ENCODE measurements around the gene ATP4A.
A peak's percentile ranks its signal among the peaks of the same experiment; 100 is the strongest.
"Not testable (repeated sequence)": the region's sequence is repeated elsewhere in the genome, so short reads cannot be mapped to it uniquely, and the experiment has no call there.

Gene ATP4A

GRCh38 chr19:35607661-35608060 is 44.2 kb upstream of the ATP4A start:
- no peak for DNase-seq (ENCODE audit: low read depth)
- no peak for TF ChIP-seq POLR2A (IDR thresholded peaks at IDR 0.05; ENCODE audit: extremely low read depth, insufficient read length)
- TF ChIP-seq MYC (IDR thresholded peaks at IDR 0.05; ENCODE audit: low read depth, low read length) = no peak
- no peak for TF ChIP-seq MAX (IDR thresholded peaks at IDR 0.05; ENCODE audit: low read depth, low read length)
- H3K4me3 ChIP-seq (ENCODE audit: low read depth, low read length) = no peak overlapping the region

GRCh38 chr19:35607170-35607569 is 43.7 kb upstream of the ATP4A start:
- not testable (repeated sequence) for DNase-seq (ENCODE audit: low read depth); H3K4me3 ChIP-seq (ENCODE audit: low read depth, low read length)

GRCh38 chr19:35604436-35604835 is 41.0 kb upstream of the ATP4A start:
- not testable (repeated sequence) for H3K4me3 ChIP-seq (ENCODE audit: low read depth, low read length); DNase-seq (ENCODE audit: low read depth)

- TF ChIP-seq MYC (IDR thresholded peaks at IDR 0.05; ENCODE audit: low read depth, low read length) = no peak
- TF ChIP-seq MAX (IDR thresholded peaks at IDR 0.05; ENCODE audit: low read depth, low read length) = no peak
- no peak for TF ChIP-seq POLR2A (IDR thresholded peaks at IDR 0.05; ENCODE audit: extremely low read depth, insufficient read length)
- TF ChIP-seq, protein P1, sequence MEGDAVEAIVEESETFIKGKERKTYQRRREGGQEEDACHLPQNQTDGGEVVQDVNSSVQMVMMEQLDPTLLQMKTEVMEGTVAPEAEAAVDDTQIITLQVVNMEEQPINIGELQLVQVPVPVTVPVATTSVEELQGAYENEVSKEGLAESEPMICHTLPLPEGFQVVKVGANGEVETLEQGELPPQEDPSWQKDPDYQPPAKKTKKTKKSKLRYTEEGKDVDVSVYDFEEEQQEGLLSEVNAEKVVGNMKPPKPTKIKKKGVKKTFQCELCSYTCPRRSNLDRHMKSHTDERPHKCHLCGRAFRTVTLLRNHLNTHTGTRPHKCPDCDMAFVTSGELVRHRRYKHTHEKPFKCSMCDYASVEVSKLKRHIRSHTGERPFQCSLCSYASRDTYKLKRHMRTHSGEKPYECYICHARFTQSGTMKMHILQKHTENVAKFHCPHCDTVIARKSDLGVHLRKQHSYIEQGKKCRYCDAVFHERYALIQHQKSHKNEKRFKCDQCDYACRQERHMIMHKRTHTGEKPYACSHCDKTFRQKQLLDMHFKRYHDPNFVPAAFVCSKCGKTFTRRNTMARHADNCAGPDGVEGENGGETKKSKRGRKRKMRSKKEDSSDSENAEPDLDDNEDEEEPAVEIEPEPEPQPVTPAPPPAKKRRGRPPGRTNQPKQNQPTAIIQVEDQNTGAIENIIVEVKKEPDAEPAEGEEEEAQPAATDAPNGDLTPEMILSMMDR (IDR thresholded peaks at IDR 0.05; ENCODE audit: low read depth, low read length) = no peak
- no peak overlapping the region for H3K4me3 ChIP-seq (ENCODE audit: low read depth, low read length)
- DNase-seq (ENCODE audit: low read depth) = no peak
These were observed 38.5 kb upstream of the ATP4A start for GRCh38 chr19:35601971-35602370.

GRCh38 chr19:35596366-35596999 is 33.0 kb upstream of the ATP4A start:
- TF ChIP-seq MAX (IDR thresholded peaks at IDR 0.05; ENCODE audit: low read depth, low read length) (no peak), POLR2A (IDR thresholded peaks at IDR 0.05; ENCODE audit: extremely low read depth, insufficient read length) (no peak), MYC (IDR thresholded peaks at IDR 0.05; ENCODE audit: low read depth, low read length) (no peak)
- TF ChIP-seq, protein P1 (IDR thresholded peaks at IDR 0.05; ENCODE audit: low read depth, low read length) = no peak
- peak; percentile 36 for DNase-seq (ENCODE audit: low read depth)
- H3K4me3 ChIP-seq (ENCODE audit: low read depth, low read length) = no peak overlapping the region

GRCh38 chr19:35595928-35596327 is 32.5 kb upstream of the ATP4A start:
- no peak for TF ChIP-seq MYC (IDR thresholded peaks at IDR 0.05; ENCODE audit: low read depth, low read length)
- TF ChIP-seq, protein P1 (IDR thresholded peaks at IDR 0.05; ENCODE audit: low read depth, low read length) = no peak
- no peak for DNase-seq (ENCODE audit: low read depth)
- H3K4me3 ChIP-seq (ENCODE audit: low read depth, low read length) = no peak overlapping the region

GRCh38 chr19:35595026-35595425 is 31.6 kb upstream of the ATP4A start:
- not testable (repeated sequence) for H3K4me3 ChIP-seq (ENCODE audit: low read depth, low read length); DNase-seq (ENCODE audit: low read depth)

DNA sequence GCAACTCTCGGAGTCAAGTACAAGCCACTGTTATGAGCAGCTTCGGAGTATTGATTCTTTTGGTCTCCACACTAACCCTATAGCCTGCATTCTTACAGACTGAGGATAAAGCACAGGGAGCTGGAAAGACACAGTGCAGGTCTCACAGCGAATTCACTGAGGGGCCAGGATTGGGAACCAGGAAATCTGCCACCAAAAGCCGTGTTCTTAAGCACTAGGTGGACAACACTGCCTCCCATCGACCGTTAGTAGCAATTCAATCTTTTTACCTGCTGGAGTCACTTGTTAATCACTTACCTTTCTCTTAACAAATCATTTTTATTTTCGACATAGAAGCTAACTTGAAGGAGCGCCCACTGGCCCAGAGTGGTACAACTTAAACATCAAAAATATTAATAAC is 28.8 kb upstream of the ATP4A start:
- TF ChIP-seq MAX (IDR thresholded peaks at IDR 0.05; ENCODE audit: low read depth, low read length) (no peak), MYC (IDR thresholded peaks at IDR 0.05; ENCODE audit: low read depth, low read length) (no peak), POLR2A (IDR thresholded peaks at IDR 0.05; ENCODE audit: extremely low read depth, insufficient read length) (no peak)
- TF ChIP-seq, protein P1 (IDR thresholded peaks at IDR 0.05; ENCODE audit: low read depth, low read length) = peak; percentile 27
- DNase-seq (ENCODE audit: low read depth) = peak; percentile 43
- no peak overlapping the region for H3K4me3 ChIP-seq (ENCODE audit: low read depth, low read length)
